Activated CD4-positive, CD25-positive, alpha-beta regulatory T cell treated with anti-CD3 and anti-CD28 coated beads, Interleukin-2, amount 50 U/mL, for 24 hours (primary cell): Measurements from ENCODE around the gene FEN1.
A peak's percentile ranks its signal among the peaks of the same experiment; 100 is the strongest.

Experiments
- ATAC-seq, 2 donors: fragments of 150-1000 bp; cut with Tn5 transposase; one replicate each; pipeline ENCODE4 v1.10.0; 2021; ENCODE audit warnings: mild to moderate bottlenecking in 1 of 2, moderate library complexity in 1 of 2

Gene FEN1

DNA sequence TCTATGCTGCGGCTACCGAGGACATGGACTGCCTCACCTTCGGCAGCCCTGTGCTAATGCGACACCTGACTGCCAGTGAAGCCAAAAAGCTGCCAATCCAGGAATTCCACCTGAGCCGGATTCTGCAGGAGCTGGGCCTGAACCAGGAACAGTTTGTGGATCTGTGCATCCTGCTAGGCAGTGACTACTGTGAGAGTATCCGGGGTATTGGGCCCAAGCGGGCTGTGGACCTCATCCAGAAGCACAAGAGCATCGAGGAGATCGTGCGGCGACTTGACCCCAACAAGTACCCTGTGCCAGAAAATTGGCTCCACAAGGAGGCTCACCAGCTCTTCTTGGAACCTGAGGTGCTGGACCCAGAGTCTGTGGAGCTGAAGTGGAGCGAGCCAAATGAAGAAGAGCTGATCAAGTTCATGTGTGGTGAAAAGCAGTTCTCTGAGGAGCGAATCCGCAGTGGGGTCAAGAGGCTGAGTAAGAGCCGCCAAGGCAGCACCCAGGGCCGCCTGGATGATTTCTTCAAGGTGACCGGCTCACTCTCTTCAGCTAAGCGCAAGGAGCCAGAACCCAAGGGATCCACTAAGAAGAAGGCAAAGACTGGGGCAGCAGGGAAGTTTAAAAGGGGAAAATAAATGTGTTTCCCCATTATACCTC lies 3.3 kb downstream of the FEN1 start:
- no peak for ATAC-seq

DNA sequence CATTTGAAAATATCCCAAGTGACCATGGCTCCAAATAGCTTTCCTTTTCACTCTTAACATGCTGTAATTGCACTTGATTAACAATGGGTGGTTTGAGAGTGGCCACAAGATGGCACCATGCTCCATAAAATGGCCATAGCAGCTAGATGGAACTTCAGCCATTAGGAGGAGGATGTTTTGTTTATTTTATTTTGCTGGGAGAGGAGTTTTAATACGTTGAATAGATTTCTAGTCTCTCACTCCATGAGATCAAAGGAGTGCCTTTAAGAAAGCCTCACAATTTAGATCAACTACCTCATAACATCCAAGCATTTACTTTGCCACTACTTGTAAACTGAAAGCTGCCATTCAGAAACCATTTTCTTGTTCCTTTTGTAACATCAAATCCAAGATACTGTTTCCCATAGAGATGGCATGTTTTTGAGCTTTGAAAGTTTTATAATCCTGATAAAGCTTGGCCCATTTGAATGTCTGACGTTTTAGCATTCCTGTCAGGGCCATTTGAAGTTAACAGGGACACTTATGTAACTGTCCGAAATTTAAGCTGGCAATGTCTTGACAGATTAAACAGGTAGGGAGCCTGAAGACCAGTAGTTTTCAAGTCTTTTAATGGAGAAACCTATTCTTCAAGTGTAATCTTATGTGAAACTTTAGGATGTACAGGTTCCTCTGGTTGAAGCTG lies 4.7 kb downstream of the FEN1 start:
- no peak for ATAC-seq

DNA sequence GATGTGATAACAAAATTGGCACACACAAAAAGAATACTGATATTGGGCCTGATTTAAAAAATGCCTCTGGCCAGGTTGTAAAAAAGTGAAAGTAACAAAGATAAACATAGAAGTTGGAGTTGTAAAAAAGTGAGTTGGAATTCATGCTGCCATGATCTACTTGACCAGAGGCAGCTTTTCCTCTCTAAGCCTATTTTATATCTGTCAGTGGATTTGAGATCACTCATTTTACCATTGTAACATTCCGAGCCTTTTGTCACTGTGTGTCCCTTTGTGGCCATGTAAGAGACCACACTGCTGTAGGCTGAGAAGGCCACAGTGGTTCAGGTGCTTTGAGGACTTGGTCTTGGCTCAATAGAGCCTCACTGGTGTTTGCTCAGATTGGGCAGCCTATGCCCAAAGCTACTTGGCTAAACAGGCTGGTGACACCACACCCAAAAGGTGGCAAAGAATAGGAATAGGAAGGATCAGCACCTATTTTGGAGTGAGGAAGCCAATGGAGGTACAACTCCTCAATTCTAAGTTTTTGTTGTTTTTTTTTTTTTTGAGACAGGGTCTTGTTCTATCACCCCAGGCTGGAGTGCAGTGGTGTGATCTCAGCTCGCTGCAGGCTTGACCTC lies 7.1 kb downstream of the FEN1 start:
- no peak for ATAC-seq

DNA sequence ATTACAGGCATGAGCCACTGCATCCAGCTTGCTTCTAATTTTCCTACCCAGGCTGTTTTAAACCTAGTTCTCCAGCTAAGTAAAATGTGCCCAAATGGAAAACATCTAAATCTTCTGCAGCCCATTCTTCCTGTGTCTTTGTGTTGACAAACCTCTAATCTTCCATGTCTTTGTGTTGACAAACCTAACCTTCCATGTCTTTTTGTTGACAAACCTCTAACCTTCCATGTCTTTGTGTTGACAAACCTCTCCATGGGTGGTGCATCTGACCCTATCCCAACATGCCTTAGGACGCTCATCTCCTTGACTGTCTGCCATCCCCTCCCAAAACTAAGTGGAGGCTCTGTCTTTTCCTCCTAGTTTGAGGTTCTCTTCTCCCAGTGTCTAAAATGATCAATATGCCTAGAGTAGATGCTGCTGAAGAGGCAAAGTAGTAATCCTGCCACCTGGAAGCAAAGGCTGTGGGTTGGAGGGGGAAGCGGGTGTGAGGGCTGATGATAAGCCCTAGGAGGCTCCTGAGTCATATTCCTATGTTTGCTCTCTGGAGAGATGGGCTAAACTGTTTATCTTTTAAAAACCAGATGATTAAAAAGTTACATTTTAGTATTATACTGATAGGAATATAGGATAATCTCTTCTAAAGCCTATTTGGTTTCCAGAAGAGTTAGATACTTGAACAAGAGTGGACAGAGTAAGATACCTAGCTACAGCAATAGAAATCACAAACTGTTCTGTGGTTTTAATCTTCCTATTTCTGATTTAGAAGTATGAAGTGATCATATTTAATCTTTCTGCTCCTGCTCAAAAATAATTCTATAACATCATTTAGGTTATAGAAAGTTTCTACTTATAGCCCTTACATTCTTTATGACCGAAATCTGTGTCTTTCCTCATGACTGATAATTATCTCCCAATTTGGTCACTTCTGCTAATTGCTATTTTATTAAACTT lies 7.9 kb downstream of the FEN1 start:
- no peak for ATAC-seq

DNA sequence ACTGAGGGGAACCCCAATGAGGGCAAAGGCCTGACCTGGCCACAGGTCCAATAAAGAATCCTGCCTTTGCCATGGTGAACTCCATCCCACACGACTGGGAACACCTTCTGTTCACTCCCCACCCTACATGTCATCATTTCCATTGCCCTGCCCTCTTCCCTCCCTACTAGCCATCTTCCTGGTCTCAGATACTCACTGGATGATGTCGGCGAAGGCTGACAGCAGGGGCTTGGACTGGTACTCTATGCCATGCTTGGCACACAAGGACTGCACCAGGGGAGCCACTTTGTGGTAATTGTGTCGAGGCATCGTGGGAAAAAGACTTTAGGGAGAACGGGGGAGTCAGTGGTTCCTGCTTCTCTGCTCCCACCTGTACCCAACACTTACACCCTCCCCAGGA lies 9.9 kb downstream of the FEN1 start:
- ATAC-seq: no peak

DNA sequence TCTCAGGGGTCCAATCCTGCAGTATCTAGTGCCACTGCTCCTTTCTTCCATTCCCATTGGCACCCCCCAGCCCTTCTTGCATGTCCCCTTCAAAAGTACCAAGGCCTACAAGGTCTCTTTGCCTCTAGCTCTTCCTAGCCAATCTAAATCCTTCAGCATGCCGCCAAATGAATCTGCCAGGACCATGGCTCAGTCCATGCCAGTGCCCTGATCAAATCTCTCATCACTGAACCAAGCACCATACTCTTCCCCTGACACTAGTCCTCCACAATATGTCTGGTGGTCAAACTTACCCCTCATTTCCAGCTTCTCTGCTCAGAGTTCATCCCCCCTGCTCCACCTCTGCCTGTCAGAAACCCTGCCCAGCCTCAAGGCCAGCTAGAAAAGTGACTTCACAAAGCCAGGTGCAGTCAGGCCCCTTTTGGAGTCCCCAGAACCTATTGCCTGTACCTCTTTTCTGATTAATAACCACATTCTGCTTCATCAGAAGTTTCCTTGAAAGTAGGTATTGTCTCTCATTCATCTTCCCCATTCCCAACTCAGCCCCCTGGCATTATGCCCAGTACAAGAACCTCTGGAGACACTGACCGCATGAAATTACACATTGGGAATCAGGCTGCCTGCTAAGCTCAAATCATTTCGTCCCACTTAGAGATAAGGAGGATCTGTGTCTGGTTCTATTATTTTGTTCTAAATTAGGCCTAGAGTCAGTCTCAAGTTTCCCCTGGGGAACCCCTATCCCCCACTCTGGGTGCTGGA lies 11.4 kb downstream of the FEN1 start:
- no peak for ATAC-seq

DNA sequence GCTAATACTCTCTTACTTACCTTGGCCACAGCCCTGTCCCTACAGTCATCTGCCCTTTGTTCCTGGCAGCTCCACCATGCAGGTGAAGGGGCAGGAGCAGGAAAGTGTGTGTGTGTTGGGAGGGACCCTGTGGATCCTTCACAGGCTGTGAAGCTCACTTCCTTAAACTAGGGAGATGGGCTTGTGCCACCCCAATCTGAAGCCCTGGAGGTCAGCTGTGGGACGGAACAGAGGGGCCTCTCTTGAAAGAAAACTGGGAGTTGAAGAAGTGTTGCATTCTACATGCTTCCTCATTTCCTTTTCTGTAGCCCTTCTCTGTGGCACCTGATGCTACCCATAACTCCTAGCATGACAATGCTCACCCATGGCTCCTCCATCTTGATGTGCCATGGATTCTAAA lies 12.4 kb downstream of the FEN1 start:
- no peak for ATAC-seq

DNA sequence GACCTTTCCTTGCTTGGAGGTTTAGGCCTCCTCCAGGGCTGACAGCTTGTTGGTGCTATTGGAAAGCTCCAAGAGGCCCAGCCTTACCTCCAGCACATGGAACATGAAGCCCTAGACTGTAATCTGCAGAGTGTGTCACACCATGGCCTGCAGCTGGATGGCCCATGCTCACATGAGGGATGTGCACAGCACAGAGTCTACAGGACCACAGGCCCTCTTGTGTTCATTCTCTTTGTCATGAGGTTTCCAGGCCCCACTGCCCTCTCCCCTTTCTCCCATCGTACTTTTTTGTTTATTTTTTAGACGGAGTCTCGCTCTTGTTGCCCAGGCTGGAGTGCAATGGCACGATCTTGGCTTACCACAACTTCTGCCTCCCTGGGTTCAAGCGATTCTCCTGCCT lies 14.1 kb downstream of the FEN1 start:
- ATAC-seq: no peak

DNA sequence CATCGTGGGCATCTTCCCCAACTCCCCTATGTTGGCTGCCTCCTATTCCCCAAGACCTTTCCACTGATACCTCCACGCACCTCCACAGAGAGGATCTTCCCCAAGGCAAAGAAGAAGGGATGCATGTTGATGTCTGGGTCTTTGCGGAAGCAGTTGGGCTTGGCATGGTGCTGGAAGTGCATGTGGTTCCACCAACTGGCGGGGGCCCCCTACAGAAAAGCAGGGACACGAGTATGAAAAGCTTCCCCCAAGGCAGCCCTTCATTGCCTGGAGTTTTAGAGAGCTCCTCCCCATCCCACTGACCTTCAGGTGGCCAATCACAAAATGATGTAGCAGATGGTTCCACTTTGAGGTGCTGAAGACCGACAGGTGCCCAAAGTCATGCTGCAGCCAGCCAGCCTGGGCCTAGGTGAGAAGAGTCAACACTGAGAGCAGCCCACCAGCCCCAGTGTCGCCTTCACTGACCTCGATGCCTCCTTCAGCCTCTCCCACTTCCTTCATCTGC lies 18.0 kb downstream of the FEN1 start:
- ATAC-seq: no peak

DNA sequence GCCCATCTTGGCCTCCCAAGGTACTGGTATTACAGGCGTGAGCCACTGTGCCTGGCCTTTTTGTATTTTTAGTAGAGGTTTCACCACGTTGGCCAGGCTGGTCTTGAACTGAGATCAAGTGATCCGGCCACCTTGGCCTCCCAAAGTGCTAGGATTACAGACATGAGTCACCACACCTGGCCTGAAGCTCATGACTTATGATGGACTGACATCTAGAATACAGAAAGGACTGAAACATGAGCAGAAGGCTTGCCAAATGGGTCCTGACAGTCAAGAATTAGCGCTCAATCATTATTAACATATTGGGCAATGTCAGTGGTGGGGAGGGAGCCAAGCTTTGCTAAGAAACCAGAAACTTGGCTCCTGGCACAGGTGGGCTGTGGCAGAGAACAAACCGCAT lies 19.1 kb downstream of the FEN1 start:
- ATAC-seq: no peak

DNA sequence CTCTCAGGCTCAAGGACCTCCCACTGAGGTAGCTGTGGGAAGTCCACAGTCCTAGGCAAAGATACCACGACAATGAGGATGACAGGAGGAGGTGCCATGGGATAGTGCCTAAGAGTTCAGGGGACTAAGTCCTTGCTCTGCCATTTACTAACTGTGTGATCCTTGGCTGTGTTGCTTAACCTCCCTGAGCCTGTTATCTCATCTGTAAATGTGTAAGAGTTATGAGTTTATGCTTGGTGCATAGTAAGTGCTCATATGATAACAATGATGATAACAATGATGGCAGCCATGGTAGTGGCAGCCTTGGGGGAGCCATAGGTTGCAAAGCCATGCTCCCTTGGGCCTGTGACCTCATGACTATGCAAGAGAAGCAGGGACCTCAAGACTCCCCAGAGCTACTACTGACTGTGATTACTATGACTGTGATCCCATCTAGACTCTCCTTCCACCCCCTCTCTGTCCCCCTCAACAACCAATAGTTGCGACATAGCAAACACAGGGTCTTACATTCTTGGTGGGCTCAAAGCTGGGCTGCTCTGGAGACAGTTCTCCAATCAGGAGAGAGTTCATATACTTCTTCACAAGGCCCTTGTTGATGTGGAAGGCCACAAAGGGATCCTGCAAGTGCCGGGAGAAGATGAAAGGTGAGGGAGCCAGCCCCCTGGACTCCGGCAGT lies 20.2 kb downstream of the FEN1 start:
- no peak for ATAC-seq

DNA sequence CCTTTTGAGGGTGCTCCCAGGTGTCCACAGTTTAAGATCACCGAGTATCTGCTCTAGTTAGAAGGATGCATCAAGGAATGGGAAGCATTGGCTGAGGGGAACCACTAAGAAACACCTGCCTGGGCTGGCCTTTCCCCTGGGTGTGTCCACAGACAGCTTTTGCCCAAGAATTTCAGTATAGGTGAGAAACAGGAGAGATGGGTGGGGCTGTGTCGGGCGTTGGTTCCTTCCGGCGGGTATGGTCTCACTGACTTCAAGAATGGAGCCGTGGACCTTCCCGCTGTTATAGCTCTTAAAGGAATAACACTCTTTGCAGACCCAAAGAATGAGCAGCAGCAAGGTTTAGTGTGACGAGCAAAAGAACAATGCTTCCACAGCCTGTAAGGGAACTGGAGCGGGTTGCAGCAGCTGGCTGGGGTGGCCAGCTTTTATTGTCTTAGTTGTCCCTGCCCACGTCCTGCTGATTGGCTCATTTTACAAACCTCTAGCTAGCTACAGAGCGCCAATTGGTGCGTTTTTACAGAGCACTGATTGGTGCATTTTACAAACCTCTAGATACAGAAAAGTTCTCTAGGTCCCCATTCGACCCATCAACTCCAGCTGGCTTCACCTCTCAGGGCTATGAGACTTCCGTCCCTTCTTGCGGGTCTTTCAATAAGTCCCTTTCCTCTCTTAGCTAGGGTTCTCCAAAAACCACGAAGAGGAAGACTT lies 21.7 kb downstream of the FEN1 start:
- no peak for ATAC-seq

DNA sequence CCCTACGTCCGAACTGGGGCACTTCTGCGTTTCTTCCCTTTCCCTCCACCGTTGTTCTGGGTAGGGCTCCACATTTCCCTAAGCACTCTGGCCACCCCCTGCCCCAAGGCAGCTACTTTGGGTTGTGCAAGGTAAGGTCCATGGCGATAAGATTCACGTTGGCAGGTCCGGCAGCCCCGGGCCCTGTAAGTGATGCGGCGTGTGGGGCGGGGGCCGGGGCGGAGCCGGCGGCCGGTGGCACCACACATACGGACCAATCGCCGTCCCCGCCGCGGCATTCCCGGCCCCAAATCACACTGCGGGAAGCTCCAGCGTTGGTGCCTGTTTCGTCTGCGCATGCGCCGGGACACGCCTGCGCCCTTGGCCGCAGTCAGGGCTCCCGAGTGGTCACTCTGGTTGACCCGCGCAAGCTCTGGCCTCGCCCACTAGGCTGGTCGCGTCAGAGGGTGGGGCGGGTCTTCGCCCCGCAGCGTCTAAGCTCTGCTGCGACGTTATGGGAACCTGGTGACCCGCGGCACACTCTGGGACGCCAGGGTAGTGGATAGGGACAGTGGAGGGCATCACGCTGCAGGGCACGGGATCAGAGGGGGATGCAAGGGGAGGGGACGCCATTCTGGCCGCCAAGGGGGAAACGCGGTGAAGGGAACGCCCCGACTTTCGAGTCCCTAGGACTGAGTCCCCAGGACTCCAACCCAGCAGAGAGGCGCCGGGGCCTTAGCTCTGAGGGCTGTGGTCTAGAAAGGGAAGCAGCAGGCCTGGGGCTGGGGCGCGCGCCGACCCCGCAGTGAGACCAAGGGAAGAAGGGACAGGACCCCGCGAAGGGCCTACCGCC lies 22.5 kb downstream of the FEN1 start:
- ATAC-seq: peak; percentile 12 to 37

DNA sequence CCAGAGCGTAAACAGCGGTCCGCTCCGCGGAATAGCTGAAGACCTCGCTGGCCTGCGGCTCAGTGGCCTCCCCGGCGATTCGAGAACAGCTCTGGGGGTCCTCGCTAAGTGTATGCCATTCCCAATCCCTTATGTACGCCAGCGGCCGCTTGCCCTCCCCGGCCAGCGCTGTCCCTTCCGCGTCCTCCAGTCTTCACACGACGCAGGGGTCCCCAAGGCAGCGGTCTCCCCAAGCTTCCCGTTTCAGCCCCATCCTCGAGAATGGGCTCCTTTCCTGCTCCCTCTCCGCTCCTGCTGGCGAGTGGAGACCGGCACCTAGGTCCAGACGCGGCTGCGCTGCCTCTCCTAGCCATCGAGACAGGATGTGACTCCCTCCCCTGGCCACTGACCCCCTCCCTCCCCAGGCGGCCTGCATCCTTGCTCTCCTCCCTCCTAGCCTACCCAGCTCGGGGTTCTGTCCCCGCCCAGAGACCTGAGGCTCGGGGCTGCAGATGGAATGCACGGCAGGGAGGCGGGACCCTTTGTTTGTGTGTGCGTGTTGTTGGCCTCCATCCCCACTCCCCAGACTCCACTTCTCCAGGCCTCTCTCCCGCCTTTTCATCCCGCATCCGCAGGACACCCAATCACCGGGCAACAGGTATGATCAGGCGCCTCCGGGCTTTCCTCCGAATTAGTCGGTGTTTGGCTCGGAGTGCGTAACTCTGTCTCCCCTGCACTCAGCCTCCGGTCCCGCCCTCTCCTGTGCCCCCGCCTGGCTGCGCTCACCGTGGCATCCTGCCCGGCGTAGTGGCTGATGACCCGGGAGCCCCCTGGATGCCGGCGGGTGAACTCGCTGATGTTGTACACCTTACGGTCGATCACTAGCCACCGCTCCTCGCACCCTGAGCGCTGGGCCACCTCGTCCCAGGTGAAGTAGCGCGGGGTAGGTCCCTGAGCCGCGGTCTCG lies 23.4 kb downstream of the FEN1 start:
- peak; percentile 62 to 64 for ATAC-seq

DNA sequence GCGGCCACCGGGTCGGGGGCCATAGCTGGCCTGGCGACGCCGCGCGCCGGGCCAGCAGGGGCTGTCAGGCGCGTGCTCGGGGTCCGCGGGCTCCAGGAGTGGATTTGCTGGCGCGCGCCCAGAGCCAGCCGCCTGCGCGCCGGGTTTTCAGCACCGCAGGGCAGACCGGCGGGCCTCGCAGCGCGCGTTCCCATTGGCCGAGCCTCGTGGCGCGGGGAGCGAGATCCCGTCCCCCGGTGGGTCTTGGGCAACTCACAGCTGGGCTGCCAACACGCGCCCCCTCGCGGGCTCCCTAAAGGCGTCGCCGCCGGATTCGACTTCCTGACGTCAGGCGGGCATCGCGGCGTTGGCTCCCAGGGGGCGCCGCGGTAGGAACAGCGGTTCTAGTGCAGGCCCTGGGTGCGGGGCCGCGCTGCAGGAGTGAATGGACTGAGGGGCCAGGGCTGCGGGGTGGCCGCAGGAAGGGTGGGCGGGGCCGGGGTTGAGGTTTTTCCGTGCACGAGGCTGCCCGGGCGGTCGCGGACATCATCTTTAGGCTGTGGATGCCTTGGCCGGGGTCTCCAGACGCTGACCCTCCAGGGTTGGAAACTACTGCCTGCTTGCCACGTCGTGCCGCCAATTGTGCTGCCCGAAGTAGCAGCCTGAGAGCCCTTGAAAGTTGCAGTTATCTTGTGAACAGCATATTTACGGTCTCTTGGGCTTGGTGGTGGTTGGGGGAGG lies 24.2 kb downstream of the FEN1 start, which contains the start of gene FADS1:
Gene FADS1 (minus strand): TSS at position 268 of the 720 bp plus-strand sequence. CDS start 74 bp downstream, at position 194.
- ATAC-seq: peak; percentile 65 to 67

DNA sequence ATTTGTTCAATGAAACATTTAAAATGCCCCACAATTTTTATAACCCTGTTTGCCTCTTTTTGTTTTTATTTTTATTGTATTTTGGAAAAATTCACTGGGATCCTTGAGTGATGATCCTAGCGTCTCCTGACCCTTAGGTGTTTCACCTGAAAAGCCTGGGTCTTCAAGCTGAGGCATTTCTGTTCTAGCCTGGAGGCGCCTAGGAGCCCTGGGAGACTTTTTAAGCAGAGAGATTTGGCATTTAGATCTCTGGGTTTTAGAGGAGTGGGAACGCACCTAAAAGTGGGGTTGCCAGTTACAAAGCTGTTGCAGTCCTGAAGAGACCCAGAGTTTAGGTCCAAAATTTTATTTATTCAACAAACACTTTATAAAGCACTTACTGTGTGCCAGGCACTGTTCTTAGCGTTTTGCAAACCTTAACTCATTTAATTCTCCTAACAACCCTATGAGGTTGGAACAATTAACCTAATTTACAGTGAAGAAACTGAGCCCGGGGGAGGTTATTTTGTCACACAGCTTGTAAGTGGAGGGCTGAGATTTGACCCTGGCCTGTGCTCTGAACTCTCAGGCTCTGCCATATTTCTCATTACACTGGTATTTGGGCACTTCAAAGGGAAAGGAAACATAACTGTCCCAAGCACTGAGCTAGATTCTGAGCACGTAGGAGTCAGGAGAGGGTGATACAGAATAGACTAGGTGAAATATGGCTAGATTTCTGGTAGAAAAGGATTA lies 24.9 kb downstream of the FEN1 start:
- ATAC-seq: no peak

DNA sequence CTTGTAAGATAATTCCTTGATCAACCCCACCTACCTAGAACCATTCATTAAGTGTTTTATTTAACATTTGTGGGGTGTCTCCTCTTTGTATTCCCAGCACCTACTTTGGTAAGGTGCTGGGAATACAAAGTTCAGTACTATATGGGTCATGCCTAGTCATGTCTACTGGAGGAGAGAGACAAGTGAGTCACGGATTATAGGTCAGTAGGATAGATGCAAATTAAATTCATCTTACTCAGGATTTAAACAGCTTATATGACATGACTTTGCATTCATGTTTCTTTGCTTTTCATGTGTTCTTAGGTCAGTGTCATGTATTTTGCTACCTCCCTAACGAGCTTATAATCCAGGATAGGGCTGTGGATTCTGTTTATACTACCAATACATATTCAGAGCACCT lies 27.5 kb downstream of the FEN1 start:
- no peak for ATAC-seq
